ENCODE data around the gene ANK3. TPM values are rescaled to one million over a fixed set of nuclear protein-coding genes. Genes with fewer than 3 reads are reported as not detected.
A peak's percentile ranks its signal among the peaks of the same experiment; 100 is the strongest.

The ANK3 gene
- total RNA-seq, 6 experiments from 2014 or later, result 7.8 to 25.7 (median 16.6) TPM

GRCh38 chr10:60423920-60424319, 34.2 kb upstream of the ANK3 start:
- DNase-seq (no peak), ATAC-seq (no peak)
- no peaks in the 10 kb centered on the region for H3K36me3 ChIP-seq
- no peaks in the 10 kb centered on the region for H3K27me3 ChIP-seq
- no peaks in the 10 kb centered on the region for H3K9me3 ChIP-seq
- H3K4me3 ChIP-seq, result no peak overlapping the region
- H3K27ac ChIP-seq, result no peak overlapping the region
- H3K4me1 ChIP-seq, result peaks cover 0 to 25% (median 11%) of the 10 kb centered on the region in 4 donors
- intact Hi-C loops (cut with DNase I), result no loop called here
- TF ChIP-seq CTCF (IDR thresholded peaks at IDR 0.05) (no peak), POLR2A (IDR thresholded peaks at IDR 0.05) (no peak)
- WGBS (ENCODE audit: insufficient coverage, low coverage, low lambda C conversion rate, missing lambda C conversion rate), result 84% methylated on average over 1 of the region's 1 CpG

- ATAC-seq, result peak; percentile 89 to 99 (median 94)
- no peak overlapping the region for H3K4me3 ChIP-seq
- H3K27ac ChIP-seq, result peak overlapping the region in 1 of 3 donors; percentile 42
Measured at GRCh38 chr10:60422809-60423208, 33.1 kb upstream of the ANK3 start.

GRCh38 chr10:60420991-60421894, 31.6 kb upstream of the ANK3 start:
- H3K36me3 ChIP-seq, result no peaks in the 10 kb centered on the region
- H3K4me1 ChIP-seq, result peaks cover 0 to 20% (median 11%) of the 10 kb centered on the region in 4 donors
- no peak overlapping the region for H3K27ac ChIP-seq
- TF ChIP-seq POLR2A (IDR thresholded peaks at IDR 0.05), result no peak
- no peak for TF ChIP-seq CTCF (IDR thresholded peaks at IDR 0.05)
- WGBS (ENCODE audit: insufficient coverage, low coverage, low lambda C conversion rate, missing lambda C conversion rate), result 27% methylated on average over 3 of the region's 5 CpGs
- H3K9me3 ChIP-seq, result no peaks in the 10 kb centered on the region
- H3K4me3 ChIP-seq, result no peak overlapping the region
- no peak for DNase-seq
- intact Hi-C loops (cut with DNase I), result no loop called here
- ATAC-seq, result peak; percentile 21 to 42 (median 30)
- no peaks in the 10 kb centered on the region for H3K27me3 ChIP-seq

More at GRCh38 chr10:60422809-60423208, 33.1 kb upstream of the ANK3 start:
- peaks cover 0 to 25% (median 11%) of the 10 kb centered on the region in 4 donors for H3K4me1 ChIP-seq
- TF ChIP-seq CTCF (IDR thresholded peaks at IDR 0.05) (no peak), POLR2A (IDR thresholded peaks at IDR 0.05) (no peak)
- H3K9me3 ChIP-seq, result no peaks in the 10 kb centered on the region
- H3K36me3 ChIP-seq, result no peaks in the 10 kb centered on the region
- intact Hi-C loops (cut with DNase I), result no loop called here
- 30% methylated on average over 5 of the region's 5 CpGs for WGBS (ENCODE audit: insufficient coverage, low coverage, low lambda C conversion rate, missing lambda C conversion rate)
- DNase-seq, result peak in 1 of 3 donors; percentile 49
- H3K27me3 ChIP-seq, result no peaks in the 10 kb centered on the region

- Histone ChIP-seq H3K27me3 (no peaks in the 10 kb centered on the region), H3K9me3 (no peaks in the 10 kb centered on the region), H3K4me3 (no peak overlapping the region), H3K27ac (no peak overlapping the region), H3K36me3 (no peaks in the 10 kb centered on the region), H3K4me1 (peaks cover 0 to 19% (median 10%) of the 10 kb centered on the region in 4 donors)
- intact Hi-C loops (cut with DNase I), result no loop called here
- no peak for TF ChIP-seq POLR2A (IDR thresholded peaks at IDR 0.05)
- TF ChIP-seq CTCF (IDR thresholded peaks at IDR 0.05), result no peak
- ATAC-seq, result no peak
- no peak for DNase-seq
Measured at GRCh38 chr10:60419249-60419648, 29.6 kb upstream of the ANK3 start.
